Raji (cell line): ENCODE results near the gene ADGRE2.

Experiments used
- POLR2A ChIP-seq: IDR thresholded peaks from 2 replicates; pipeline ENCODE4 v1.6.1; 2011; ENCODE audit warnings: low read depth, low read length, control low read depth; ENCODE audit not compliant: insufficient read depth

Gene ADGRE2

DNA sequence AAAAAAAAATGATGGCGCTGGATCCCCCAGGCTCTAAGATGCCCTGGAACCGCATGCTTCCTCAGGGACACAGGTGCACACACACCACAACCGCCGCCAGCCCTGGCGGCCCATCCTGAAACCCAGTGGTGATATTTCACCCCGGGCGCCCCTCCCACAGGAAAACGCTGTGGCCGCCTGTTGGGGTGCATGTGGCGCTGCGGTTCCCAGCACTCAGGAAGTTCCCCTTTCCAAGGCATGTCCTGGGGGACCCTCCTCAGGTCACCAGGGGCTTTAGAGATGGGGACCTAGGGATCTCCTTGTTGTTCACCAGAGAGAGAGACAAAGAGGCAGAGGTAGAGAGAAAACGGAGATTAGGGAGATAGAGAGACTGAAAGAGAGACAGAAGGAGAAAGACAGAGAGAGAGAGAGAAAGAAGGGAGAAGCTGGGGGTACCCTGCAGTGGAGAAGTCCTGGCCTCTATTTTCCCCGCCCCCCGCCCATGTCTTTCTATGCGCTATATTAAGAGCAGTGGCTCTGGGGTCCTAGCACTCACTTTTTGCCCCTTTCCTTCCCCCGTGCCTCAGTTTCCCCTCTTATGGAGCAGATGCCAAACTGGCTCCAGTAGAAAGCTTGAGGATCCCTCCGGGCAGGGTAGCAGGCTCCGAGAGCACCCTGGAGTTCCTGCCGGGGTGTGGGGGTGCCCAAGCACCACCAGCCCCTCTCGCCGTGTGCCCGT is 2.3 kb downstream of the ADGRE2 start:
- no peak for TF ChIP-seq POLR2A

DNA sequence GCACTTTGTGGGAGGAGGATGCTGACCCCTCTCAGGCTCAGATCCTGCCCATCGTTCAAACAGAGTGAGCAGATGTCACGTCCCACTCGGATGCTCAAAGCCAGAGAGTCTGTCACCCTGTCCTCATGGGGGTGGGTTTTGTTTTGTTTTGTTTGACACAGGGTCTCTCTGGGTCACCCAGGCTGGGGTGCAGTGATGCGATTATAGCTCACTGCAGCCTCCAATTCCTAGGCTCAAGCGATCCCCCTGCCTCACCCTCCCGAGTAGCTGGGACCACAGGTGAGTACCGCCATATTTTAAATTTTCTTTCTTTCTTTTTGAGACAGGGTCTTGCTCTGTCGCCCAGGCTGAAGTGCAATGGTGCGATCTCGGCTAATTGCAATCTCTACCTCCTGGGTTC is 4.0 kb downstream of the ADGRE2 start:
- TF ChIP-seq POLR2A, result no peak

DNA sequence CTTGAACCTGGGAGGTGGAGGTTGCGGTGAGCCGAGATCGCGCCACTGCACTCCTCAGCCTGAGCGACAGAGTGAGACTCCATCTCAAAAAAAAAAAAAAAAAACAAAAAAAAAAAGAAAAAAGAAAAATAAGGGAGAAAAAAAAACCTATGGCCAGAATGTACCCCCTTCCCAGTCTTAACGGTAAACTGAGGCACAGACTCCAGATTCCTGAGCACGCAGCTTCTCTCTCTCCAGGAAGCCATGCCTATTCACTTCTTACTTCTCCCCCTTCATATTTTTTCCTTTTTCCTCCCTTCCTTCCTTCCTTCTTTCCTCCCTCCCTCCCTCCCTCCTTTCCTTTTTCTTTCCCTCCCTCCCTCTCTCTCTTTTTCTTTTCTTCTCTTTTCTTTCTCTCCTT is 5.4 kb downstream of the ADGRE2 start:
- no peak for TF ChIP-seq POLR2A

DNA sequence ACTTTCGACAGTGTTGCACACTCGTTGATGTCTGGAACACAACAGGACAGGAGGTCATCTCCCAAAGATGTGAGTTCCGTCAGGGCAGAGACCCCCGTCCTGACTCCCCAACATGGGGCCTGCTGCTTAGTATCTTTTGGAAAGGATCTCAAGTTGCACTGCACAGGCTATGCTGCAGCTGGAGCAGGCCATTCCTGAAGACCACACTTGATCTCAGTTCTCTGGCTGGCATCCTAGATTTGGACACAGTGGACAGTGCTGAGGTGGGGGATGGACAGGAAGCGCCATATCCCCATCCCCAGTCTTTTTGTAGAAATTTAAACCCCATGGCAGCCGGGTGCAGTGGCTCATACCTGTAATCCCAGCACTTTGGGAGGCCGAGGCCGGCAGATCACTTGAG is 5.9 kb downstream of the ADGRE2 start:
- no peak for TF ChIP-seq POLR2A

DNA sequence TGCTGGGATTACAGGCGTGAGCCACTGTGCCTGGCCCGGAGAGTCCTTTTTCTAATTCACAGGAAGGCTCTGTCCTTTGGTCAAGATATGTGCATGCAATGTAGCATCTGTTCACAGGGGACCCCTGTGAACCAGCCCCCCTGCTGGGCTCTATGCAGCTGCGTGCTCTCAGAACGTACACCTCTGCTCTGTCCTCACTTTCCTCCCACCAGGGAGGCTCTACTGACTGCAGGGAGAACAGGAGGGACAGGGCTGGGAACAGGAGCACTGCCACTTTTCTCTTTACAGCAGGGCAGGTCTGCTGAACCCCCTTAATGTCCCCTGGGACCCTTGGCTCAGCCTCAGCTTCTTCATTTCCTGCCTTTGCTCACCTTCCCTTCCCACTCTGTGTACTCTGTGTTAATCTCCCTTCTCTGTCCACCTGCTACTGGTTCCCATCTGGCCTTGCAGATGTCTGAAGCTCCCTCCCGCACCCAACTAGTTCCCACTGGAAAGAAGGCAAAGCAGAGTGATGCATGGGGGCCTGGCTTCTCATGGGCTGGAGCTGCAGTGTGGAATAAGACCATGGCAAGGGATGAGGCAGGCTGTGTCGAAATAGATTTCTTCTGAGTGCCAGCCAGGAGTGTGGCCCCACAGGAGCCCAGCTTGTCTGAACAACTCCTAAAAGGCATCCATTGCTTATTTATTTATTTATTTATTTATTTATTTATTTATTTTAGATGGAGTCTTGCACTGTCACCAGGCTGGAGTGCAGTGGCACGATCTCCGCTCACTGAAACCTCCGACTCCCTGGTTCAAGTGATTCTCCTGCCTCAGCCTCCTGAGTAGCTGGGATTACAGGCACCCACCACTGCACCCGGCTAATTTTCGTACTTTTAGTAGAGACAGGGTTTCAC is 7.2 kb downstream of the ADGRE2 start:
- TF ChIP-seq POLR2A, result no peak

DNA sequence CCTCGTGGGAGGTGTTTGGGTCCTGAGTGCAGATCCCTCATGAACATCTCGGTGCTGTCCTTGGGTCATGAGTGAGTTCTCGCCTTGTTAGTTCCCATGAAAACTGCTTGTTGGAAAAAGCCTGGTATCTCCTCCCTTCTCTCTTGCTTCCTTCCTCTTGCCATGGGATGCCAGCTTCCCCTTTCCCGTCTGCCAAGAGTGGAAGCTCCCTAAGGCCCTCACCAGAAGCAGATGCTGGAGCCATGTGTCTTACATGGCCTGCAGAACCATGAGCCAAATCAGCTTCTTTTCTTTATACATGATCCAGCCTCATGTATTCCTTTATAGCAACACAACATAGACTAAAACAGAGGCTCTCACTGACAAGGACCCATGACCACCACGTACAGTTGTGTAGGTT is 8.2 kb downstream of the ADGRE2 start:
- TF ChIP-seq POLR2A, result no peak

DNA sequence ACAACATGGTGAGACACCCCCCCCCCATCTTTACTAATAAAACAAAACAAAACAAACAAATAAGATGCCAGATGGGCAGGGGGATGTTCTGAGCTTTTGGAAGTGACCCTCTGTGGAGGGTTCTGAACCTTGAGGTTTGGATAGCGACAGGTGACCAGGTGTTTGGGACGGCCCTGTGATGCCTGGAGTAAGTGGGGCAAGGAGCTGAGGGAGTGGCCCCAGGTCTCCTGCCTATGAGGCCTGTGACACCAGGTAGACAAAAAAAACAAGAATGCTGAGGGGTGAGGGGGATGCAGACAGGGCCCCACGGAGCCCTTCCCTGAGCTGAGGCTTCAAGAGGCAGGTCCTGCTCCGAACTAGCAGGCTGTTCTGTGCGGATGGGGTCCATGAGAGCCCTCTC is 9.2 kb downstream of the ADGRE2 start:
- TF ChIP-seq POLR2A, result no peak

DNA sequence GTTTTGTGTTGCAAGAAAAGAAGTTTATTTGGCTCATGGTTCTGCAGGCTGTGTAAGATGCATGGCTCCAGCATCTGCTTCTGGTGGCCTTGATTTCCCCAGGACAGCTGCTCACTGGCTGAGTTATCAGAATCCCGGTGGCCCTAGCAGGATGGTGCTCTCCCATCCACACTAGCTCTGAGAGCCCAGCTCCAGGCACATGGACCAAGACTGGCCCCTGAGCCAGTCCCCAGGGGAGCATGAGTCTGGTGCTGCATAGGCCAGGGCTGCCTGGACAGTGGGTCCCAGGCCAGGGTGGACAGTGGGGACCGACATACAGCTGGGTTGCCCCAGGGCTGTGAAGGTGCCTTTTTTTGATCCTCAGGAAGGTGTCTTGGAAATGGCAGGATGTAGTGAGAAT is 10.4 kb downstream of the ADGRE2 start:
- TF ChIP-seq POLR2A, result no peak

DNA sequence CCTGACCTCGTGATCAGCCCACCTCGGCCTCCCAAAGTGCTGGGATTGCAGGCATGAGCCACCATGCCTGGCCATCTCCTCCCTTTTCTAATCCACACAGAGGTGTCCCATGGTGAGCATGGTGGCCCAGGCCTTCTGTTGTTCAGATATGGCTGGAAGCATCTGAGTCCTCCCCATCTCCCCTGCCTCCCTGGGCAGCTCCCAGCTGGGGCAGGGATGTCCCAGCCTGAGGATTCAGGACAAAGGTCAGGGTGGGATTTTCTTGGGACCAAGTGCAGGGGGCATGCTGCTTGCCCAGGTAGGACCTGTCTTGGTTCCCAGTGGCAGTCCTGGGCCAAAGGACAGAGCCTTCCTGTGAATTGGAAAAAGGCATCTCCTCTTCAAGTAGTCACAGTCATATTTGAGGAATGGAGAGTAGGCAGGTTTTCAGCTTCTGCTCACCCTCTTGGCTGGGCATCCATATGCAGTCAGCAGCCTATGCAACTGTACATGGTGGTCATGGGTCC is 10.8 kb downstream of the ADGRE2 start:
- TF ChIP-seq POLR2A, result no peak

DNA sequence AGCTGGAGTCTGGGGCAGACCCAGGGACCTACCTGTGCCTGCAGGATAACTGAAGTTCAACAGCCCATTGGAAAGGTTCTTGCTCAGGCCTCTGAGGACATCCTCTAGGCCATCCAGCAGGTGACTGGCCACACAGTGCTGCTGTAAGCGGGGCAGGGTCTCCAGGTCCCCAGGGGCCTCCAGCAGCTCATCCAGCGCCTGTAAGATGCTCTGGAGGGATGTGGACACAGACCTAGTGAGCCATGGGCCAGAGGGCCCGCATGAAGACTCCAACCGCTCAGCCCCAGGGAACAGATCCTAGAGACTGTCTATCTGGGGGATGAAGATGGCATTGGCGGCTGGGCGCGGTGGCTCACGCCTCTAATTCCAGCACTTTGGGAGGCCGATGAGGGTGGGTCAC is 14.0 kb downstream of the ADGRE2 start:
- no peak for TF ChIP-seq POLR2A

DNA sequence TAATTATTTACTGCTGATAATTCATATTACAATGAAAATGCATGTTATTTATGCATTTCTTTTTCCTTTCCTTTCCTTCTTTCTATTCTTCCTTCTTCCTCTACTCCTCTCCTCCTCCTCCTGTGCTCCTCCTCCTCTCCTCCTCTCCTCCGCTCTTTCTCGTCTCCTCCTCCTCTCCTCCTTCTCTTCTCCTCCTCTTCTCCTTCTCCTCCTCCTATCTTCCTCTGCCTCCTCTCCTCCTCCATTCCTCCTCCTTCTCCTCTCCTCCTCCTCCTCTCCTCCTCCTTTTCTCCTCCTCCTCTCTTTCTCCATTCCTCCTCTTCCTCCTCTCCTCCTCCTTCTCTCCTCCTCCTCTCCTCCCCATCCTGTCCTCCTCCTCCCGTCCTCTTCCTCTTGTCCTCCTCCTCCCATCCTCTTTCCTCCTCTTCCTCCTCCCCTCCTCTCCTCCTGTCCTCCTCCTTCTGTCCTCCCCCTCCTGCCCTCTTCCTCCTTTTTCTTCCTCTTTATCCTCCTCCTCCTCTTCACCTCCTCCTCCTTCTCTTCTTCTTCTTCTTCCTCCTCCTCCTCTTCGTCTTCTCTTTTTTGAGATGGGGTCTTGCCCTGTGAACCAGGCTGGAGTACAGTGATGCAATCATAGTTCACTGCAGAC is 14.7 kb downstream of the ADGRE2 start:
- no peak for TF ChIP-seq POLR2A

DNA sequence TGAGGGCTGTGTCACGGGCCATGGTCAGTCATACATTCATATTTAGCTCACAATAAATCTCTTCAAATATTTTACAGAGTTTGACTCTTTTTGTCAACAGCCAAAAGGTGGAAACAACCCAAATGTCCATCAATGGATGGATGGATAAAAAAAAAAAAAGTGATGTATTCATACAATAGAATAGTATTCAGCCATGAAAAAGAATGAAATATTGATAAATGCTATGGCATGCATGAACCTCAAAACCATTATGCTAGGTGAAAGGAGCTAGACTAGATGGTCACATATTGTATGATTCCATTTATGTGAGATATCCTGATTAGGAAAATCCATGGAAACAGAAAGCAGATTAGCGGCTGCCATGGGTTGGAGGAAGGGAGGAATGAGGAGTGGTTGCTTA is 16.2 kb downstream of the ADGRE2 start:
- no peak for TF ChIP-seq POLR2A

DNA sequence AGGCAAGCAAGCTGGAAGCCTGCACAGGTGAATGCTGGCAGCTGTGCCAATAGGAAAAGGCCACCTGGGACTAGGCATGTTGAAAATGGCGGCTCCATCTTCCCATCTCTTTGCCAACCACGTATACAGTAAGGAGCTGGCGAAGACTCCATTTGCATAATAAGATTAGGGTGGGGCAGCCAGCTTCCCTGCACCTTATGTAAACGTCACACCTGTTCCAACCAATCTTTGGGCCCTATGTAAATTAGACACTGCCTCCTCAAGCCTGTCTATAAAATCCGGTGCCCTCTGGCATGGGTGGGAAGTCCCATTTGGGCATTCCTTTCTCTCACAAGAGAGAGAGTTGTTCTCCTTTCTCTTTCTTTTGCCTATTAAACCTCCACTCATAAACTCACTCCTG is 16.8 kb downstream of the ADGRE2 start:
- no peak for TF ChIP-seq POLR2A

DNA sequence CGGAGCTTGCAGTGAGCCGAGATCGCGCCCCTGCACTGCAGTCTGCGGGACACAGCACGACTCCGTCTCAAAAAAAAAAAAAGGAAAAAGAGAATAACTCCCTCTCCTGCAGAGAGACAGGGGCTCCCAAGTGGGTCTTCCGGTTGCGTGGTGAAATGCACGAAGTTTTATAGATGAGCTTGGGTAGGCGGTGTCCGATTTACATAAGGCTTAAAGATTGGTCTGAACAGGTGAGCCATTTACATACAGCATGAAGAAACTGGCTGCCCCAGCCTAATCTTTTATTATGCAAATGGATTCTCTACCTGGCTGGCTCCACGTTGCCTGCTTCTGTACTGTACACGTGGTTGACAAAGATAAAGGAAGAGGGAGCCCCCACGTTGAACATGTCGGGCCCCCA is 19.5 kb downstream of the ADGRE2 start:
- TF ChIP-seq POLR2A, result no peak

DNA sequence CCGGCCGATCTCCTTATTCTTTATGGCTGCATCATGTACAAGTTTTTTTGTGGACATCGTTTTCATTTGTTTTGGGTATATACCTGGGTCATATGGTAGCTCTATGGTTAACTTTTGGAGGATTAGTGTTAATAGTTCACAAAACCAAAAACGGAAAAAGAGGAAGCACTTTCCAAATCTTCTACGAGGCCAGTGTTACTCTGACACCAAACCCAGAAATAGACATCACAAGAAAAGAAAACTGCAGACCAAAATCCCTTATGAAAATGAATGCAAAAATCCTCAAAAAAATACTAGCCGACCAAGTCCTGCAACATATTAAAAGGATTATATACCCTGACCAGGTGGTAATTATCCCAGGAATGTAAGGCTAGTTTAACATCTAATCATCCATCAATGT is 29.8 kb downstream of the ADGRE2 start:
- TF ChIP-seq POLR2A, result no peak

DNA sequence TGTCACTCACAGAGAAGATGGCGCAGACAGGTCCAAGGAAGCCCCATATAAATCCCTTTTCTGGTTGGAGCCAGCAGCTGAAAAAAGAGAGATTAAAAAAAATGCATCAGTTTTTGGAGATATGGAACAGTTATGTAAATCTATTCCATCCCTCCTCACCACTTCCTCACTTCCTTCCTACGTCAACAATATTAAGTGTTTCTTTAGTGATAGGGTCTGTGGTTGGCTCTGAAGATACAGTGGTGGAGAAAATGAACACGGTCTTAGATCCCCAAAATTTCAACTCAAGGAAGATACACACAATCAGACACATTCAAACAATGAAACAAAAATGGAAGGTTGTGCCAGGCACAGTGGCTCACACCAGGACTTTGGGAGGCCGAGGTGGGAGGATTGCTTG is 31.5 kb downstream of the ADGRE2 start:
- TF ChIP-seq POLR2A, result no peak
